Parathyroid adenoma (tissue), 2 donors: ENCODE measurements around the gene RUSF1.
A peak's percentile ranks its signal among the peaks of the same experiment; 100 is the strongest.

ENCODE experiments used
- H2AFZ ChIP-seq: fragments of 300-600 bp; sonication (generic); one replicate; pipeline ENCODE4 v1.7.0; 2017; ENCODE audit warnings: antibody characterized with exemption, mild to moderate bottlenecking
- H3K27ac ChIP-seq: fragments of 300-600 bp; sonication (generic); one replicate; pipeline ENCODE4 v1.7.0; 2017
- H3K27me3 ChIP-seq: fragments of 300-600 bp; sonication (generic); one replicate; pipeline ENCODE4 v1.7.0; 2017; ENCODE audit warnings: low read length; ENCODE audit not compliant: control insufficient read depth, insufficient read depth
- H3K36me3 ChIP-seq: fragments of 300-600 bp; sonication (generic); one replicate; pipeline ENCODE4 v1.7.0; 2017; ENCODE audit warnings: low read length; ENCODE audit not compliant: control insufficient read depth, insufficient read depth
- H3K4me1 ChIP-seq: fragments of 300-600 bp; sonication (generic); one replicate; pipeline ENCODE4 v1.7.0; 2017; ENCODE audit warnings: control low read depth
- H3K4me2 ChIP-seq: fragments of 300-600 bp; sonication (generic); one replicate; pipeline ENCODE4 v1.7.0; 2017; ENCODE audit warnings: low read length
- H3K4me3 ChIP-seq: fragments of 300-600 bp; sonication (generic); one replicate; pipeline ENCODE4 v1.7.0; 2017; ENCODE audit warnings: low read depth, low read length
- H3K79me2 ChIP-seq: fragments of 300-600 bp; sonication (generic); one replicate; pipeline ENCODE4 v1.7.0; 2017; ENCODE audit warnings: control low read depth
- H3K9ac ChIP-seq: fragments of 300-600 bp; sonication (generic); one replicate; pipeline ENCODE4 v1.7.0; 2017; ENCODE audit warnings: mild to moderate bottlenecking
- H3K9me3 ChIP-seq: fragments of 300-600 bp; sonication (generic); one replicate; pipeline ENCODE4 v1.7.0; 2017; ENCODE audit warnings: low read length; ENCODE audit not compliant: control insufficient read depth
- CTCF ChIP-seq: fragments of 300-600 bp; sonication (generic); IDR thresholded peaks from one replicate; pipeline ENCODE4 v1.7.0; 2017; ENCODE audit warnings: antibody characterized with exemption, mild to moderate bottlenecking
- donor health status: primary hyperparathyroidism.

The RUSF1 gene

GRCh38 chr16:31470615-31471014, 37.6 kb downstream of the RUSF1 start:
- Histone ChIP-seq H3K79me2 (no peaks in the 10 kb centered on the region), H3K4me1 (peaks cover 14% of the 10 kb centered on the region), H2AFZ (no peak overlapping the region), H3K9ac (no peak overlapping the region), H3K27me3 (no peaks in the 10 kb centered on the region), H3K4me3 (no peak overlapping the region), H3K27ac (no peak overlapping the region), H3K36me3 (no peaks in the 10 kb centered on the region), H3K4me2 (no peak overlapping the region), H3K9me3 (no peaks in the 10 kb centered on the region)
- TF ChIP-seq CTCF = no peak

- Histone ChIP-seq H3K9ac (no peak overlapping the region), H3K4me2 (no peak overlapping the region), H3K4me1 (peaks cover 10% of the 10 kb centered on the region), H3K27me3 (no peaks in the 10 kb centered on the region), H3K27ac (no peak overlapping the region), H3K4me3 (no peak overlapping the region), H3K79me2 (no peaks in the 10 kb centered on the region), H3K36me3 (no peaks in the 10 kb centered on the region), H3K9me3 (no peaks in the 10 kb centered on the region), H2AFZ (no peak overlapping the region)
- no peak for TF ChIP-seq CTCF
Observed at GRCh38 chr16:31467858-31468257, 40.3 kb downstream of the RUSF1 start.

- no peak overlapping the region for H3K4me3 ChIP-seq
- no peaks in the 10 kb centered on the region for H3K36me3 ChIP-seq
- H2AFZ ChIP-seq = no peak overlapping the region
- no peaks in the 10 kb centered on the region for H3K79me2 ChIP-seq
- H3K27ac ChIP-seq = peak overlapping the region; percentile 36
- no peaks in the 10 kb centered on the region for H3K9me3 ChIP-seq
- no peak for TF ChIP-seq CTCF
- no peak overlapping the region for H3K9ac ChIP-seq
- no peaks in the 10 kb centered on the region for H3K27me3 ChIP-seq
- peaks cover 7% of the 10 kb centered on the region for H3K4me1 ChIP-seq
- H3K4me2 ChIP-seq = no peak overlapping the region
Observed at GRCh38 chr16:31467151-31467773, 40.9 kb downstream of the RUSF1 start.

- H3K4me1 ChIP-seq = peaks cover 3% of the 10 kb centered on the region
- no peaks in the 10 kb centered on the region for H3K27me3 ChIP-seq
- H2AFZ ChIP-seq = no peak overlapping the region
- H3K79me2 ChIP-seq = no peaks in the 10 kb centered on the region
- H3K4me3 ChIP-seq = no peak overlapping the region
- H3K9me3 ChIP-seq = no peaks in the 10 kb centered on the region
- H3K27ac ChIP-seq = peak overlapping the region; percentile 36
- no peak overlapping the region for H3K4me2 ChIP-seq
- no peak for TF ChIP-seq CTCF
- no peak overlapping the region for H3K9ac ChIP-seq
- H3K36me3 ChIP-seq = no peaks in the 10 kb centered on the region
Observed at GRCh38 chr16:31466381-31466841, 41.8 kb downstream of the RUSF1 start.

GRCh38 chr16:31465788-31466370, 42.3 kb downstream of the RUSF1 start:
- TF ChIP-seq CTCF = no peak
- Histone ChIP-seq H3K27me3 (no peaks in the 10 kb centered on the region), H3K4me2 (no peak overlapping the region), H3K79me2 (no peaks in the 10 kb centered on the region), H3K4me3 (no peak overlapping the region), H3K36me3 (no peaks in the 10 kb centered on the region), H3K27ac (no peak overlapping the region), H3K9me3 (no peaks in the 10 kb centered on the region), H3K9ac (no peak overlapping the region), H2AFZ (no peak overlapping the region), H3K4me1 (no peaks in the 10 kb centered on the region)
